Body of pancreas (tissue), 4 donors: ENCODE results near the gene KLK8. TPM values are rescaled to one million over a fixed set of nuclear protein-coding genes. Genes with fewer than 3 reads are reported as not detected.

Experiments
- ATAC-seq: fragments of 150-250 bp; one replicate; pipeline ENCODE4 v1.9.1; 2016
- DNase-seq, 4 donors: peaks; one replicate each; pipeline ENCODE4 v3.0.0-alpha.2; 2019
- H3K27ac ChIP-seq, 4 donors: fragments of 200-600 bp; sonication (generic); 1 replicate in 3 of 4; 2 replicates in 1 of 4; pipeline versions ENCODE4 v1.5.1 to v1.6.1; 2016 to 2019; ENCODE audit warnings: mild to moderate bottlenecking in 1 of 4, mixed read lengths in 1 of 4, moderate library complexity in 1 of 4
- H3K27me3 ChIP-seq, 2 donors: fragments of 200-600 bp; sonication (generic); one replicate each; pipeline ENCODE4 v1.6.0; 2016; ENCODE audit warnings: mild to moderate bottlenecking in 1 of 2
- H3K36me3 ChIP-seq, 2 donors: fragments of 200-600 bp; sonication (generic); replicated peaks in 1 of 2; 2 replicates each; pipeline ENCODE4 v1.5.1; 2016; ENCODE audit warnings: low read depth in 2 of 2; ENCODE audit not compliant: insufficient read depth in 1 of 2
- H3K4me1 ChIP-seq: fragments of 200-600 bp; sonication (generic); one replicate; pipeline ENCODE4 v1.6.0; 2016
- H3K4me3 ChIP-seq, 2 donors: fragments of 200-600 bp; sonication (generic); 1 replicate in 1 of 2; 2 replicates in 1 of 2; pipeline ENCODE4 v1.5.1; 2016 to 2019
- H3K9me3 ChIP-seq, 3 donors: fragments of 200-600 bp; sonication (generic); 1 replicate in 2 of 3; 2 replicates in 1 of 3; pipeline ENCODE4 v1.5.1; 2016
- CTCF ChIP-seq, 7 experiments: fragments of 450-650 bp in 4 of 7; fragments of 200-600 bp in 3 of 7; sonication (generic) in 3 of 7; IDR thresholded peaks; one replicate each; pipeline ENCODE4 v1.5.1; 2016 to 2019; ENCODE audit warnings: antibody characterized with exemption in 7 of 7
- POLR2A ChIP-seq, 3 donors: fragments of 450-650 bp; IDR thresholded peaks; one replicate each; pipeline ENCODE4 v1.6.1; 2016; ENCODE audit warnings: antibody characterized with exemption in 3 of 3, mild to moderate bottlenecking in 2 of 3
- WGBS, 2 donors: methylation state at CpG; one replicate each; pipeline ENCODE4 v1.1.5; 2017; 5-methylcytosine and 5-hydroxymethylcytosine counted together
- intact Hi-C: fragments of 100-400 bp; cut with DNase I; formaldehyde crosslinking; loops from one replicate; pipeline ENCODE4 v1.15.1; 2023
- total RNA-seq, 2 donors: library from RNA; depleted of rRNA; stranded (reverse); fragments of >200 nt; gene quantifications; one replicate each; pipeline ENCODE4 v1.1.0, GENCODE V29; 2016

Gene KLK8
- total RNA-seq, 2 donors from 2014 or later, result not detected

GRCh38 chr19:50949861-50950260 is 51.5 kb downstream of the KLK8 start:
- intact Hi-C loops, result no loop called here
- Histone ChIP-seq H3K4me1 (no peaks in the 10 kb centered on the region), H3K27me3 (no peaks in the 10 kb centered on the region), H3K4me3 (no peak overlapping the region), H3K9me3 (no peaks in the 10 kb centered on the region), H3K36me3 (no peaks in the 10 kb centered on the region), H3K27ac (no peak overlapping the region)
- WGBS, 2 donors, result 44 to 73% methylated on average over 18 to 19 of the region's 19 CpGs
- DNase-seq, result no peak
- no peak for ATAC-seq
- TF ChIP-seq CTCF (IDR thresholded peaks at IDR 0.05) (no peak), POLR2A (IDR thresholded peaks at IDR 0.05) (no peak)

GRCh38 chr19:50947123-50947522 is 54.3 kb downstream of the KLK8 start:
- TF ChIP-seq POLR2A (IDR thresholded peaks at IDR 0.05) (no peak), CTCF (IDR thresholded peaks at IDR 0.05) (no peak)
- Histone ChIP-seq H3K27ac (no peak overlapping the region), H3K4me3 (no peak overlapping the region), H3K4me1 (no peaks in the 10 kb centered on the region), H3K36me3 (no peaks in the 10 kb centered on the region), H3K9me3 (no peaks in the 10 kb centered on the region), H3K27me3 (no peaks in the 10 kb centered on the region)
- ATAC-seq, result no peak
- 61 to 68% methylated on average over 4 of the region's 4 CpGs for WGBS, 2 donors
- DNase-seq, result no peak
- intact Hi-C loops, result no loop called here

Other genes starting within 250 kb of the KLK8 start
- not detected for gene GPR32, start 231.1 kb downstream of the KLK8 start, total RNA-seq
- gene ACP4, start 211.2 kb downstream of the KLK8 start, total RNA-seq, result not detected
- gene KLK1, start 177.8 kb downstream of the KLK8 start, total RNA-seq, result 100 to 1,000 TPM; 937 to 947 TPM
- gene KLK15, start 168.0 kb downstream of the KLK8 start, total RNA-seq, result not detected
- gene KLK3, start 146.7 kb downstream of the KLK8 start, total RNA-seq, result not detected
- gene KLK2, start 128.2 kb downstream of the KLK8 start, total RNA-seq, result not detected
- not detected for gene KLK4, start 90.2 kb downstream of the KLK8 start, total RNA-seq
- gene KLK5, start 48.6 kb downstream of the KLK8 start, total RNA-seq, result not detected
- gene KLK6, start 32.0 kb downstream of the KLK8 start, total RNA-seq, result not detected
- 1 to 10 TPM in 1 of 2 donors, not detected in 1; 4.2 TPM for gene KLK7, start 17.7 kb downstream of the KLK8 start, total RNA-seq
- not detected for gene KLK10, start 18.1 kb upstream of the KLK8 start, total RNA-seq
- gene KLK11, start 25.0 kb upstream of the KLK8 start, total RNA-seq, result 10 to 100 TPM; 18.4 to 44.8 TPM
- not detected for gene KLK12, start 33.4 kb upstream of the KLK8 start, total RNA-seq
- 10 to 100 TPM in 1 of 2 donors, under 1 TPM in 1; 0.52 to 31.6 TPM for gene KLK13, start 63.5 kb upstream of the KLK8 start, total RNA-seq
- gene KLK14, start 81.3 kb upstream of the KLK8 start, total RNA-seq, result not detected
- gene CTU1, start 106.8 kb upstream of the KLK8 start, total RNA-seq, result 10 to 100 TPM in 1 of 2 donors, 1 to 10 TPM in 1; 6.0 to 32.3 TPM
- gene SIGLEC9, start 123.3 kb upstream of the KLK8 start, total RNA-seq, result 1 to 10 TPM in 1 of 2 donors, under 1 TPM in 1; 0.33 to 1.3 TPM
- not detected for gene SIGLEC7, start 140.7 kb upstream of the KLK8 start, total RNA-seq
- 1 to 10 TPM; 1.3 TPM for gene CD33, start 223.5 kb upstream of the KLK8 start, total RNA-seq
- not detected for gene SIGLECL1, start 249.5 kb upstream of the KLK8 start, total RNA-seq